ENCODE measurements around the gene KIAA1958.

DNA sequence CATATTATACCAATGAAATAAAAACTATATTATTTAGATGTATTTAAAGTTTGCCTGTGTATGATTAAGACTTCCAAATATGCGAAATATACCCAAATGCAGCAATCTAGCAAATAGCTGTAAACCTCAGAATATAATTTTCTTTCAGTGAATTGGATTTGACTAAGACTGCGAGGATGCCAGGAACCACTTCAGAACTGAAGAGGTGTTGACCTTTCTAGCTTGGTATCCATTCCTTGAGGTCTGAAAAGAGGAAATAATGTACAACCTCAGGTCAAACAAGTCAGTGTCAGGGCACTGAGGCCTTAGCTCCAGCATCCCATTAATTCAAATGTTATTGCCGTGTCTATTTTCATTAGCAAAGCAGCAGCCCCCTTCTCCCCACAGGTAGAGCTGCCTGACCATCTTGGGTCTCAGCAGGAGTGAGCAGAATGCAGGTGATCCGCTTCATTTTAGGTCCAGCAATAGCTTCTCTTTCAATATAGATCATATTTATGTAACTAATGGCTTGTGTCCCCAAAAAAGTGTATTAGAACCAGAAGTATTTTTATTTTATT lies 100.0 kb downstream of the KIAA1958 start:
- TF ChIP-seq, protein P1, sequence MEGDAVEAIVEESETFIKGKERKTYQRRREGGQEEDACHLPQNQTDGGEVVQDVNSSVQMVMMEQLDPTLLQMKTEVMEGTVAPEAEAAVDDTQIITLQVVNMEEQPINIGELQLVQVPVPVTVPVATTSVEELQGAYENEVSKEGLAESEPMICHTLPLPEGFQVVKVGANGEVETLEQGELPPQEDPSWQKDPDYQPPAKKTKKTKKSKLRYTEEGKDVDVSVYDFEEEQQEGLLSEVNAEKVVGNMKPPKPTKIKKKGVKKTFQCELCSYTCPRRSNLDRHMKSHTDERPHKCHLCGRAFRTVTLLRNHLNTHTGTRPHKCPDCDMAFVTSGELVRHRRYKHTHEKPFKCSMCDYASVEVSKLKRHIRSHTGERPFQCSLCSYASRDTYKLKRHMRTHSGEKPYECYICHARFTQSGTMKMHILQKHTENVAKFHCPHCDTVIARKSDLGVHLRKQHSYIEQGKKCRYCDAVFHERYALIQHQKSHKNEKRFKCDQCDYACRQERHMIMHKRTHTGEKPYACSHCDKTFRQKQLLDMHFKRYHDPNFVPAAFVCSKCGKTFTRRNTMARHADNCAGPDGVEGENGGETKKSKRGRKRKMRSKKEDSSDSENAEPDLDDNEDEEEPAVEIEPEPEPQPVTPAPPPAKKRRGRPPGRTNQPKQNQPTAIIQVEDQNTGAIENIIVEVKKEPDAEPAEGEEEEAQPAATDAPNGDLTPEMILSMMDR (IDR thresholded peaks at IDR 0.05 in 4 of 5, conservative IDR thresholded peaks at IDR 0.05 in 1 of 5), result no peak
- no peak for TF ChIP-seq POLR2A (IDR thresholded peaks at IDR 0.05)

Measured in gastrocnemius medialis (tissue), 4 donors.